Parietal lobe (tissue), 2 donors: ENCODE results near the gene CD79B. TPM values are rescaled to one million over a fixed set of nuclear protein-coding genes. Genes with fewer than 3 reads are reported as not detected.

Source experiments
- small RNA-seq: library from RNA; depleted of rRNA; stranded (forward); fragments of <200 nt; gene quantifications from one replicate; pipeline ENCODE3, GENCODE V24; 2014; ENCODE audit warnings: low replicate concordance
- total RNA-seq: library from RNA; depleted of rRNA; stranded (reverse); fragments of >200 nt; gene quantifications from one replicate; pipeline ENCODE4 v1.2.3, GENCODE V29; 2014

Gene CD79B
- 0.63 TPM for total RNA-seq

DNA sequence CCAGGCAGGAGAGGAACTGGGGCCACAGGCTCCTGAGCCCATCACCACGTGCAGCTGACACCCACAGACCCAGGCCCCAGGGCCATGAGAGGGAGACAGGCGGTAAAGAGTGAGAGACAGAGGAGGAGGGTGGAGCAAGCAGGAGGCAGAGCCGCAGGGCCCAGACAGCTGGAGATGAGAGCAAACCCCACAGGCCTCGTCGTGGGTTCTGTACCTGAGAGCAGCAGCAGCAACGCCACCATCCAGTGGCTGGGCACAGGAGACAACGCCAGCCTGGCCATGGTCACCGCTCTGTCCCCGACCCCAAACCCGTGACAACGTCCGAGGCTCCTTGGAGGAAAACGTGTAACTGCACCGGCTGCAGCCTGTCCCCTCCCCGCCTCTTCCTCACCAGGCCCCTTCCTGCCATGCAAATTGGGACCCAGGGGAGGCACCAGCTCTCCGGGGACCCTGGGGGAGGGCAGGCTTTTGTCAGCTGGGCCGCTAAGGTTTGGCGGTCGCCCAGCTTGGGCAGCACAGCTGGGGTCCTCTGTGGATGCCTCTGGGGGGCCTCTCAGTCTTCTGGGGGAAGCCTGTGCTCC is at the start of gene CD79B:
Gene CD79B (minus strand): TSS at position 351 of the 581 bp plus-strand sequence. CDS start 70 bp downstream, at position 281.

DNA sequence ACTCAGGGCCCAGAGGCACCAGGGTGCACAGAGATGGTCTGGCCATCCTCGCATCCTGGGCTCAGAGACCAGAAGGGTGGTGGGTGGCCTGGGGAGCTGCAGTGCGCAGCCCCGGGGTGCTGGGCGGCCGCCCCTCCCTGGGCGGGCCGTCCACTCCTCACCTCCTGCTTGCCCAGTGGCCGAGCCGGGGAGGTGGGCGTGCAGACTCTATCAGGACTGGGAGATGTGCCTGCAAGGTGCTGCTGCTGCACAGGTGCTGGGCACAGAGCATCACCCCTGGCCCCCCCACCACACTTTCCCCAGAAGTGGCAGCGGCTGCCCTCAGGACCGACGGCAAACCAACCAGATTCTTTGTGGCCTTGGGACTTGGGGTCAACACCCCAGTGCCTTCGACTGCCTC is 40.7 kb upstream of the CD79B start, which contains the start of gene SCN4A:
Gene SCN4A (minus strand): TSS at position 123 of the 400 bp plus-strand sequence. CDS start 77 bp downstream, at position 46.

DNA sequence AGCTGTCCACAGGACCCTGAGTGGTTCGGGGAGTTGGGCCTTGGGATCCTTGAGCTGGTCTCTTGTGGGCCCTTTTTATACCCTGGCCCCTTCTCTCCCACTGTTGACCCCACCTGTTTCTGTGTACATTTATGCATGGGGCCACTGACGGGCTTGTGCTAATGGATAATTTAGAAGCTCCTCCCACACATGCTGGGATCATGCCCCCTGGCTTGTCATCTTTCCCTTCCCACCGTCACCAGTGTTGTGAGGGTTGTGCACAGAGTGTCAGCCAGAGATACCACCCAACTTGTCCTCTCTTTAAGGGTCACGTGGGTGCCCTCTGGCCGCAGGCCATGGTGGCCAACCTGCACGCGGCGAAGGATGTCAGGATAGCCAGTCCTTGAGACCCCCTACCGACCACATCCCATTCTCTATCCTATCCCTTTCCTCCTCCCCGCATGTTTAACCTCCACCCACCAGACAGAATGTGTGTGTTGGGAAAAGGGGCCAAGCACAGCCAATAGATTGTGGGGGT is 13.3 kb downstream of the CD79B start, which contains the start of gene GH1:
Gene GH1 (minus strand): TSS at position 51 of the 517 bp plus-strand sequence. CDS start 63 bp downstream, outside the sequence.

DNA sequence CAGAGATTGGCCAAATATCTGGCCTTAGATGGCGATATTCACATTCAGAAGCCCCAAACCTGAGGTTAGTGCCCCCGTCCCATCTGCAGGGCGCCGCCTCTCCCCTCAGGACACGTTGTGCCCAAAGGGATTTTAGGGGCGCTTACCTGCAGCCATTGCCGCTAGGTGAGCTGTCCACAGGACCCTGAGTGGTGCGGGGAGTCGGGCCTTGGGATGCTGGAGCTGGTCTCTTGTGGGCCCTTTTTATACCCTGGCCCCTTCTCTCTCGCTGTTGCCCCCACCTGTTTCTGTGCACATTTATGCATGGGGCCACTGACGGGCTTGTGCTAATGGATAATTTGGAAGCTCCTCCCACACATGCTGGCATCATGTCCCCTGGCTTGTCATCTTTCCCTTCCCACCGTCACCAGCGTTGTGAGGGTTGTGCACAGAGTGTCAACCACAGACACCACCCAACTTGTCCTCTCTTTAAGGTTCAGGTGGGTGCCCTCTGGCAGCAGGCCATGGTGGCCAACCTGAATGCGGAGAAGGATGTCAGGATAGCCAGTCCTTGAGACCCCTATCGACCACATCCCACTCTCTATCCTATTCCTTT is 21.0 kb downstream of the CD79B start, which contains the start of gene CSHL1:
Gene CSHL1 (minus strand): TSS at position 218 of the 595 bp plus-strand sequence. CDS start 62 bp downstream, at position 156.

DNA sequence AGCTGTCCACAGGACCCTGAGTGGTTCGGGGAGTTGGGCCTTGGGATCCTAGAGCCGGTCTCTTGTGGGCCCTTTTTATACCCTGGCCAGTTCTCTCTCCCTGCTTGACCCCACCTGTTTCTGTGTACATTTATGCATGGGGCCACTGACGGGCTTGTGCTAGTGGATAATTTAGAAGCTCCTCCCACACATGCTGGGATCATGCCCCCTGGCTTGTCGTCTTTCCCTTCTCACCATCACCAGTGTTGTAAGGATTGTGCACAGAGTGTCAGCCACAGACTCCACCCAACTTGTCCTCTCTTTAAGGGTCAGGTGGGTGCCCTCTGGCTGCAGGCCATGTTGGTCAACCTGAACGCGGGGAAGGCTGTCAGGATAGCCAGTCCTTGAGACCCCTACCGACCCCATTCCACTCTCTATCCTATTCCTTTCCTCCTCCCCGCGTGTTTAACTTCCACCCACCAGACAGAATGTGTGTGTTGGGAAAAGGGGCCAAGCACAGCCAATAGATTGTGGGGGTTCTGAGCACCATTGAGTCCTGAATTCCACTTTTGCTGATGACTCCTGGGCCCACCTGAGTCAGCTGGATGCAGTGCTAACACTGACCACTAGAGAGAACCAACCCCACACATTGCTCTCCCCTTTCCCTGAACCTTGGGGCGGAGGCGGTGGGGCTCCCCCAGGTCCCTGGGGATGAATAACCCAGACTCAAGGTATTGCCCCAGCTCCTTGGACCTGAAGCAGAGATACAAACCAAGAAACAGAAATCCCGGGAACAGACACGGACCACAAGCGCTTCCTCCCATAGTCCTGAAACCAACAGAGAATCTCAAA is 35.4 kb downstream of the CD79B start, which contains the start of gene CSH1:
Gene CSH1 (minus strand): TSS at position 51 of the 831 bp plus-strand sequence. CDS start 63 bp downstream, outside the sequence.

DNA sequence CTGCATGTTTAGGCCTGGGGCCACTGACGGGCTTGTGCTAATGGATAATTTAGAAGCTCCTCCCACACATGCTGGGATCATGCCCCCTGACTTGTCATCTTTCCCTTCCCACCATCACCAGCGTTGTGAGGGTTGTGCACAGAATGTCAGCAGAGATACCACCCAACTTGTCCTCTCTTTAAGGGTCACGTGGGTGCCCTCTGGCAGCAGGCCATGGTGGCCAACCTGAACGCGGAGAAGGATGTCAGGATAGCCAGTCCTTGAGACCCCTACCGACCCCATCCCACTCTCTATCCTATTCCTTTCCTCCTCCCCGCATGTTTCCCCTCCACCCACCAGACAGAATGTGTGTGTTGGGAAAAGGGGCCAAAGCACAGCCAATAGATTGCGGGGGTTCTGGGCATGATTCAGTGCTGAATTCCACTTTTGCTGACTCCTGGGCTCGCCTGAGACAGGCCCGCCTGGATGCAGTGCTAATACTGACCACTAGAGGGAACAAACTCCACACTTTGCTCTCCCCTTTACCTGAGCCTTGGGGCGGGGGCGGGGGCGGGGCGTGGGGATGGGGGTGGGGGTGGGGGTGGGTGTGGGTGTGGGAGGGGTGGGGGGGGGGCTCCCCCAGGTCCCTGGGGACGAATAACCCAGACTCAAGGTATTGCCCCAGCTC is 50.1 kb downstream of the CD79B start, which contains the start of gene GH2:
Gene GH2 (minus strand): TSS at position 10 of the 667 bp plus-strand sequence. CDS start 143 bp downstream, outside the sequence.

Small RNA genes lying within 50 kb of the gene (small RNA-seq; reads per million reads assigned to genes)
- gene AC040958.1: not detected
- gene AC127029.1: not detected
- gene GH1: not detected

Other genes with a start within 250 kb of the CD79B start
- 31.6 TPM for gene LIMD2, start 232.2 kb downstream of the CD79B start, total RNA-seq
- gene STRADA, start 190.5 kb downstream of the CD79B start, total RNA-seq: 64.8 TPM
- 47.0 TPM for gene CCDC47, start 158.7 kb downstream of the CD79B start, total RNA-seq
- 155 TPM for gene DDX42, start 158.2 kb downstream of the CD79B start, total RNA-seq
- gene PSMC5, start 104.9 kb downstream of the CD79B start, total RNA-seq: 35.4 TPM
- 46.0 TPM for gene FTSJ3, start 104.7 kb downstream of the CD79B start, total RNA-seq
- gene SMARCD2, start 89.6 kb downstream of the CD79B start, total RNA-seq: 16.6 TPM
- not detected for gene CSH2, start 58.7 kb downstream of the CD79B start, total RNA-seq
- not detected for gene GH2, start 50.4 kb downstream of the CD79B start, total RNA-seq
- not detected for gene CSH1, start 35.8 kb downstream of the CD79B start, total RNA-seq
- not detected for gene CSHL1, start 21.1 kb downstream of the CD79B start, total RNA-seq
- gene GH1, start 13.5 kb downstream of the CD79B start, total RNA-seq: not detected
- not detected for gene SCN4A, start 40.6 kb upstream of the CD79B start, total RNA-seq
- 1.9 TPM for gene PRR29, start 66.0 kb upstream of the CD79B start, total RNA-seq
- gene ICAM2, start 88.3 kb upstream of the CD79B start, total RNA-seq: 6.6 TPM
- 10.0 TPM for gene ERN1, start 197.8 kb upstream of the CD79B start, total RNA-seq